PC-3 (cell line): ENCODE results near the gene RETSAT.
"Not testable (repeated sequence)": the region's sequence is repeated elsewhere in the genome, so short reads cannot be mapped to it uniquely, and the experiment has no call there.

Experiments used
- CTCF ChIP-seq: fragments of 300-600 bp; sonication (generic); conservative IDR thresholded peaks from 2 replicates; pipeline ENCODE4 v1.5.1; 2017; ENCODE audit warnings: antibody characterized with exemption, low read depth, mild to moderate bottlenecking, low read length
- EZH2 ChIP-seq: fragments of 300-600 bp; sonication (generic); IDR thresholded peaks from one replicate; pipeline ENCODE4 v1.6.1; 2017; ENCODE audit warnings: antibody characterized with exemption, mild to moderate bottlenecking, low read length; ENCODE audit not compliant: unreplicated experiment

- not testable (repeated sequence) for TF ChIP-seq CTCF, EZH2
Measured at GRCh38 chr2:85383151-85383550, 28.8 kb upstream of the RETSAT start.
